Chondrocyte (in vitro differentiated cells): ENCODE results near the gene RIMBP2. TPM values are rescaled to one million over a fixed set of nuclear protein-coding genes. Genes with fewer than 3 reads are reported as not detected.

ENCODE experiments used
- DNase-seq: peaks from one replicate; pipeline ENCODE4 v3.0.0; 2021; ENCODE audit warnings: mixed read lengths, low spot score
- H3K27ac Mint-ChIP-seq: one replicate; pipeline ENCODE4 v1.8.0; 2021; ENCODE audit warnings: mild to moderate bottlenecking, moderate library complexity, mixed read lengths; ENCODE audit not compliant: unreplicated experiment
- H3K27me3 Mint-ChIP-seq: 2 replicates; pipeline ENCODE4 v1.8.0; 2021; ENCODE audit warnings: low read depth, mixed read lengths
- H3K36me3 Mint-ChIP-seq: 2 replicates; pipeline ENCODE4 v1.8.0; 2021; ENCODE audit warnings: low read depth, mixed read lengths
- H3K4me1 Mint-ChIP-seq: 2 replicates; pipeline ENCODE4 v1.8.0; 2021; ENCODE audit warnings: low read depth, mild to moderate bottlenecking, mixed read lengths
- H3K4me3 Mint-ChIP-seq: one replicate; pipeline ENCODE4 v1.8.0; 2021; ENCODE audit warnings: mild to moderate bottlenecking, moderate library complexity, mixed read lengths; ENCODE audit not compliant: unreplicated experiment
- H3K9me3 Mint-ChIP-seq: 2 replicates; pipeline ENCODE4 v1.8.0; 2021; ENCODE audit warnings: low read depth, mixed read lengths
- CTCF ChIP-seq: fragments of 200-600 bp; sonication (generic); IDR thresholded peaks from 2 replicates; pipeline ENCODE4 v1.5.0; 2021; ENCODE audit warnings: antibody characterized with exemption, mild to moderate bottlenecking, moderate library complexity
- total RNA-seq: library from RNA; stranded (reverse); gene quantifications from 3 replicates; pipeline ENCODE4 v1.2.1, GENCODE V29; 2021

RIMBP2 gene
- total RNA-seq, 1 donor from 2014 or later: 0.30 TPM

- Mint-ChIP-seq H3K9me3 (no peaks in the 10 kb centered on the region), H3K27ac (no peak overlapping the region), H3K4me3 (no peak overlapping the region)
Measured at GRCh38 chr12:130413909-130414308, 302.2 kb downstream of the RIMBP2 start.

DNA sequence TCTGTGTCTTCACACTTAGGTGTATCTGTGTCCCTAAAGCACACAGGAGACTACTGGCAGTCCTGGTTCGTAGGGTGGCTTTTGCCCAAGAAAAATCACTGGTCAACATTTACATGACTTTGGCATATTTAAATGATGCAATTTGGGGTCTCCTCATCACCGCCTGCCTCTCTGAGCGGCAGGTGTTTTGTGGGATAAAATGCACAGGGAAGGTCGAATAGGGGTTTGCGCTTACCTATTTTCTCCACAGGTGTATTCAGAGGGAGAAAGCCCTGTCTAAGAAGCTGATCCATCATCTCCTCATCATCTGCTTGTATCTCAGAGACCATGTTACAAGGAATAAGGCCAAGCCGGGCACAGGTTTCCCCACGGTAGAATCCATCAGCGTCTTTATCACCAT is 303.7 kb downstream of the RIMBP2 start:
- no peak for DNase-seq
- Mint-ChIP-seq H3K9me3 (no peaks in the 10 kb centered on the region), H3K27ac (no peak overlapping the region), H3K4me3 (no peak overlapping the region), H3K4me1 (no peaks in the 10 kb centered on the region), H3K27me3 (peaks cover 7% of the 10 kb centered on the region), H3K36me3 (no peaks in the 10 kb centered on the region)
- TF ChIP-seq CTCF: no peak

More at GRCh38 chr12:130413909-130414308, 302.2 kb downstream of the RIMBP2 start:
- Mint-ChIP-seq H3K4me1 (no peaks in the 10 kb centered on the region), H3K36me3 (no peaks in the 10 kb centered on the region), H3K27me3 (peaks cover 9% of the 10 kb centered on the region)
- no peak for DNase-seq
- TF ChIP-seq CTCF: no peak

DNA sequence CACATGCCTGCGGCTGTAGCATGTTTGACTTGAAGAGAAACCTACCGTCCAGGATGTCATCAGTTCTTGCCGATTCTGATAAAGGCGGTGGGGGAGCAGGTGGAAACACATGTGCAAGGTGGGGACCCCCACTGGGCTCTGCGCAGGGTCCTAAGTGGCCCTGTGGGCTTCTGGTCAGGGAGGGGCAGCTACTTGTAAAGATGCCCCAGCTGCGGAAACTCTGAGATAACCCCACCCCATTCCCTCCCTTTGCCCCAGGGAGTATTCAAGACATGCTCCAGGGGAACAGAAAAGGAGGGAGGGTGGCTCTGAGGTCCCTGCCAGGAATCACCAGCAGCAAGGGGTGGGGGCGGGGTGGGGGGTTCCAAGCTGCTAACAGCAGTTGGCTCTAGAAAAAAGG is 310.8 kb downstream of the RIMBP2 start:
- H3K27ac Mint-ChIP-seq: no peak overlapping the region

GRCh38 chr12:130401703-130402102 is 314.4 kb downstream of the RIMBP2 start:
- peak; percentile 66 for TF ChIP-seq CTCF
- DNase-seq: no peak
- H3K9me3 Mint-ChIP-seq: no peaks in the 10 kb centered on the region
- H3K27ac Mint-ChIP-seq: no peak overlapping the region
- H3K4me3 Mint-ChIP-seq: no peak overlapping the region
- H3K27me3 Mint-ChIP-seq: peaks cover 7% of the 10 kb centered on the region
- H3K4me1 Mint-ChIP-seq: no peaks in the 10 kb centered on the region
- no peaks in the 10 kb centered on the region for H3K36me3 Mint-ChIP-seq

More for the DNA sequence above, 310.8 kb downstream of the RIMBP2 start:
- Mint-ChIP-seq H3K4me1 (no peaks in the 10 kb centered on the region), H3K27me3 (peaks cover 5% of the 10 kb centered on the region), H3K4me3 (no peak overlapping the region), H3K9me3 (no peaks in the 10 kb centered on the region), H3K36me3 (no peaks in the 10 kb centered on the region)
- no peak for DNase-seq
- no peak for TF ChIP-seq CTCF

- H3K36me3 Mint-ChIP-seq: no peaks in the 10 kb centered on the region
- H3K9me3 Mint-ChIP-seq: no peaks in the 10 kb centered on the region
- H3K27me3 Mint-ChIP-seq: peaks cover 6% of the 10 kb centered on the region
- DNase-seq: no peak
- no peak overlapping the region for H3K4me3 Mint-ChIP-seq
- H3K4me1 Mint-ChIP-seq: no peaks in the 10 kb centered on the region
- TF ChIP-seq CTCF: no peak
- H3K27ac Mint-ChIP-seq: no peak overlapping the region
Measured at GRCh38 chr12:130398100-130398848, 317.8 kb downstream of the RIMBP2 start.
